ENCODE data around the gene CFAP57. TPM values are rescaled to one million over a fixed set of nuclear protein-coding genes. Genes with fewer than 3 reads are reported as not detected.
A peak's percentile ranks its signal among the peaks of the same experiment; 100 is the strongest.

Gene CFAP57
- total RNA-seq, 1 donor from 2014 or later, result 0.21 TPM

DNA sequence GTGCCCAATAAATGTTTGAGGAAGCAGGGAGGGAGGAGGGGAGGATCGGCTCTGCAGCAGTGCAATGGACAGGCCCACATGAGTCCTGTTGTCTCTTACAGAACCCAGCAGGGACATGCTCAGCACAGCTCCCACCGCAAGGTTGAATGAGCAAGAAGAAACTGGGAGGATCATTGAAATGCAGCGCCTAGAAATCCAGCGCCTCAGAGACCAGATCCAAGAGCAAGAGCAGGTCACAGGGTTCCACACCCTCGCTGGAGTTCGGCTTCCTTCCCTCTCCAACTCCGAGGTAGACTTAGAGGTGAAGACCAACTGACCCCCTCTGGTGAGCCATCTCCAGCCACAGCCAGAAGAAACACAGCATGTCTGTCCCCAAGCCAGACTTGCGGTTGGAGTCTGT lies 81.7 kb downstream of the CFAP57 start:
- no peak for DNase-seq (ENCODE audit: low read depth)

GRCh38 chr1:43255438-43256210 lies 83.5 kb downstream of the CFAP57 start:
- no peak for DNase-seq (ENCODE audit: low read depth)

DNA sequence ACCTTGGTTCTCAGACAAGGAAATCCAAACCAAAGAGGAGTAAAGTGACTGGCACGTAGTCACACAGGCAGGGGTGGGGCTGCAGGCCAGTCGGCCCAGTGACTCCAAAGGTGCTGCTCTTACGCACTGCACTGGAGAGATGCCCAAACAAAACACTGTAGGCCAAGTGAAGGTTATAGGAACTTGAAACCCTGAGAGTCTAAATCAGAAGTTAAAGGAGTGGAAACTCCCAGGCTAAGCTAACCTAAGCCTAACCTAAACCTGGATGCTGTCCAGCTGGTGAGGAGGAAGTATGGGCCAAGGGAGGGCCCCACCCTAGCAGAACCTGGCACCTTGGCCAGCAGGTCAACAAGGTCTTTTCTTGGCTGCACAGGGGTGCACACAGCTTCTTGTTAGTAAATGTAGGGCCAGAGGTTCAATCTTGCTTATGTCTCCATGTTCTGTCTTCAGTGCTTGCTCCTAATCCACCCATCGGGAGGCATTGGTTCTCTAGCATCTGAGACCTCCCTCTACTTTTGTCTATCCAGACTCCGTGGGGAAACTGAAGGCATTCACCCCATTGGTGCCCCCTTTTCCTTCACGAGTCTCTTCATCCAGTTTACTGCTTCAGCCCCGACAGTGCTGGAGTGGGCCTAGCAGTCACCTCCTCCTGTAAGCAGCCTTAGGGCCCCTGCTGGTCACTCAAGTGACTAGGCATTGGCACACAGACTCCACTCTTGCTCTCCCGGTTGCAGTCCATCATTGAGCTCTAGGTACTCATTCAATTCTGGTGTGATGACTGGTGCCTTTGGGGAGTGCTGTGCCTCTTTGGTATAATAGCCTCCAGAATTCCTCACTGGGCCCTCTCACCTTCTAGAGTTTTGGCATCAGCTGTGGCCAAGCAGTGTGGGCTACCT lies 84.8 kb downstream of the CFAP57 start:
- DNase-seq (ENCODE audit: low read depth), result no peak

GRCh38 chr1:43258370-43258769 lies 86.2 kb downstream of the CFAP57 start:
- no peak for DNase-seq (ENCODE audit: low read depth)

- DNase-seq (ENCODE audit: low read depth), result no peak
These were observed 93.3 kb downstream of the CFAP57 start for GRCh38 chr1:43265431-43265830.

GRCh38 chr1:43266881-43267280 lies 94.8 kb downstream of the CFAP57 start:
- no peak for DNase-seq (ENCODE audit: low read depth)

DNA sequence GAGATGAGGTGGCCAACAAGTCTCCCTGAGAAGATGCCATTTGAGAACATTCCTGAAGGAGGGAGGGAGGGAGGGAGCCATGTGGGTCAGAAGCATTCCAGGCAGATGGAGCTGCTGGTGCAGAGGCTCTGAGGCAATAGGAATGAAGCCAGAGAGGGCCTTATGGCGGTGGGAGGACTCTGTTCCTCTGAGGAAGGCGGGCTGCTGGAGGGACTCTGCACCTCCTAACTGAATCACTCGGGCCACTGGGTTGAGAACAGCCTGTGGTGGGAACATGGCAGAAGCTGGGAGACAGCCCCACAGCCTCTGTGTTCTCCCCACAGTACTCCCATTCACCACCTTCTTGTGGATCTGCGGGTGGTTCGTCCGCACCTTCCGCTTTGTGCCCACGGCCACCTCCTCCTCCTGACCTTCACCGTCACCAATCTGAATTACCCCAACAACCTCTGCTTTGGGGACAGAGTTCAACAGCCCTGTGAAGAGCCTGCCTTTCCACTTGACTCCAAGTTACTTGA lies 95.2 kb downstream of the CFAP57 start:
- DNase-seq (ENCODE audit: low read depth), result peak; percentile 28

GRCh38 chr1:43267818-43268425 lies 95.8 kb downstream of the CFAP57 start:
- DNase-seq (ENCODE audit: low read depth), result no peak

GRCh38 chr1:43269627-43270375 lies 97.7 kb downstream of the CFAP57 start, which contains the start of gene TMEM125:
TMEM125 (plus strand) TSS chr1:43269983; CDS start chr1:43272723, 2,740 bp downstream.
- no peak for DNase-seq (ENCODE audit: low read depth)

GRCh38 chr1:43270421-43271095 lies 98.4 kb downstream of the CFAP57 start:
- DNase-seq (ENCODE audit: low read depth), result no peak

DNA sequence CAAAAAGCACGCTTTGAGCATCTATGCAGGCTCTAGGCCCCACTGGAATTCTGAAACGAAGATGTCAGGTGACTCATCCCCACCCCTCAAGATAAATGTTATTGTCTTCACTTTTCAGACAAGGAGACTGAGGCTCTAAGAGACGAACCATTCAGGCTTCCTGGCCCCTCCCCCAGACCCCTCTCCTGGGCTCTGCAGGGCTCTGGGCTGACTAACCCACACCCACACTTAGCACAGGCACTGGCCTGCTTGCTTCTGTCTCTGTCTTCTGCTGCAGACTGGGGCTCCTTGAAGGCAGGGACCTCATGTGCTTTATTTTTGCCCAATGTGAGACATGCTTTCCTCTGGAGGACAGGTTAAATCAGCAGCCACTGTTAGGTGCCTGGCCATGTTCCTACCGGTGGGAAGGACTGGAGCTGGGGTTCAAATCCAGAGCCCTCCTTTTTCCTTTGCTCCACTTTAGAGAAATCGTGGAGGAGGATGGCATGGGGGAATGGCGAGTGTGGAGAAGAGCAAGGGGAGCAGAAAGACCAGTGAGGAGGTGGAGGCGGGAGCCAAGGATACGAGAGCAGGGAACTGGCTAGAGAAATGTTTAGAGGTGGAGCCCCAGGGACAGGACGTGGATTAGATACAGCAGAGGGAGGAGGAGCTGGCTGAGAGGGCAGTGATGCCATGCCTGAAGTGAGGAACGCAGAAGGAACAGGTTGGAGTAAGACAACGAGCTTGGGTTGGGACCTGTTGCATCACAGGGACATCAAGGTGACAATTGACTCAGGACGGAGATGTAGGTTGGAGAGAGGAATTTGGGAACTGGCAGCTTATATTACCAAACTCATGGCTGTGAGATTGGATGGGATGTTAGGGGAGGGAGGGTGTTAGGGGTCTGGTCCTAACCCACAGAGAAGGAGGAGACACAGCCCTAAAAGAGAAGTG lies 99.3 kb downstream of the CFAP57 start:
- DNase-seq (ENCODE audit: low read depth), result no peak

DNA sequence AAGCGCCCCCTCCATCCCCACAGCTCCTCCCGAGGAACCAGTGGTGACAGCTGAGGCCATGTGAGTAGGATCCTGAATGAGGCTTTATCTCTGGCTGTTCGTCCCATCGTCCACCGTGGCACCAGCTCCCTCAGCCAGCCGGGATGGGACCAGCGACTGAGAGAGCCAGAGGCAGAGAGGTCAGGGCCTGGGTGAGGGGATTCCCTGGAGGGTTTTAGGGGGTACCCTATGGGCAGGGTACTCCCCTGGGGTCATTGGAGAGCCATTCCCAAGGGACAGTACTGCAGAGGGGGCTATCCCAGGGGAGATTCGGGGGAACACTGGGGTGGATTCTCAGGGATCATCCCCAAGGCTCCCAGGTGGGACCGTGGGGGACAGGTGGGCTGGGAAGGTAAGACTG lies 100.0 kb downstream of the CFAP57 start:
- no peak for DNase-seq (ENCODE audit: low read depth)

DNA sequence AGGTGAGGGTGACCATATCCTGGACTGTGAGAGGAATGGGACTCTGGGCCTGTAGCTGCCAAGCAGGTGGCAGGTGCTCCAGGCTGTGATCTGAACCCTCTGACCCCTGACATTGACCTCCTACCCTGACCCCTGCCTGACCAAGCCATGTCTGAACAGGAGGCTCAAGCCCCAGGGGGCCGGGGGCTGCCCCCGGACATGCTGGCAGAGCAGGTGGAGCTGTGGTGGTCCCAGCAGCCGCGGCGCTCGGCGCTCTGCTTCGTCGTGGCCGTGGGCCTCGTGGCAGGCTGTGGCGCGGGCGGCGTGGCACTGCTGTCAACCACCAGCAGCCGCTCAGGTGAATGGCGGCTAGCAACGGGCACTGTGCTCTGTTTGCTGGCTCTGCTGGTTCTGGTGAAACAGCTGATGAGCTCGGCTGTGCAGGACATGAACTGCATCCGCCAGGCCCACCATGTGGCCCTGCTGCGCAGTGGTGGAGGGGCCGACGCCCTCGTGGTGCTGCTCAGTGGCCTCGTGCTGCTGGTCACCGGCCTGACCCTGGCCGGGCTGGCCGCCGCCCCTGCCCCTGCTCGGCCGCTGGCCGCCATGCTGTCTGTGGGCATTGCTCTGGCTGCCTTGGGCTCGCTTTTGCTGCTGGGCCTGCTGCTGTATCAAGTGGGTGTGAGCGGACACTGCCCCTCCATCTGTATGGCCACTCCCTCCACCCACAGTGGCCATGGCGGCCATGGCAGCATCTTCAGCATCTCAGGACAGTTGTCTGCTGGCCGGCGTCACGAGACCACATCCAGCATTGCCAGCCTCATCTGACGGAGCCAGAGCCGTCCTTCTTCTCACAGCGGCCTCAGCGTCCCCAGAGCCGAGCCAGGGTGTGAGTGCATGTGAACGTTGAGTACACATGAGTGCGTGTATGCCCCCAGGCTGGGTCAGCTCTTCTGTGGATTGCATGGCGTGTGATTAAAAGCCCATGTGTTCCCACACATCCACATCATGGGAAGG lies 100.7 kb downstream of the CFAP57 start:
- DNase-seq (ENCODE audit: low read depth), result no peak

- DNase-seq (ENCODE audit: low read depth), result no peak
These were observed 101.6 kb downstream of the CFAP57 start for GRCh38 chr1:43273708-43274107.

DNA sequence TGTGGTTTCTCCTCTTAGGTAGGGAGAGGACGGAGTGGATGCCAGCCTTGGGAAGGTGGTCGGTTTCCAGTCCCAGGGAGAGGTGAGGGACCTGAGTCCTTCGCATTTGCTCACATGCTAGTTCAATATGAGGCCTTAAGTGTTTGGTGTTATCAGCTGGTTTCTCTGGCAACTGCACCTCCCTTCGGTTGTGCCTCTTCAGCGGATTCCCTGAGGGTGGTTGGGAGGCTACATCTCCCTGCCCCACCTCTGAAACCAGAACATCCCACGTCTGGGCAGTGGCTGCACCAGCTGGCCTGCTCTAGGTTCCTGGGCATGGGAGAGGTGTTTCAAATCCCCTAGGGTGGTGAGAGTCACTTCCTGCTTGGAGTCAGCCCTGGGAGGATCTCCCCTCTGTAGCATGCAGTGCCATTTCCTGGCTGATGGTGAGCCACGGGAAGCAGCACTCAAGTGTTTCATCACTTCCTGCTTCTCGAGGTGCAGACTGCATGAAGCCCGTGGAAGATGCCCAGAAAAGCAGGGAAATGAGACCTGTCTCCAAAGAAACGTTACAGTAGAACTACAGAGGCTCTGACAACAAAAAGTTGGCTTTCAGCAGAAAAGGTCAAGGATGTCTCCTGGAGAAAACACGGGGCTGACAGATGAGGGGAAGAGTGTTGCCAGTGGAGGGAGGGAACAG lies 102.1 kb downstream of the CFAP57 start:
- DNase-seq (ENCODE audit: low read depth), result peak; percentile 5

DNA sequence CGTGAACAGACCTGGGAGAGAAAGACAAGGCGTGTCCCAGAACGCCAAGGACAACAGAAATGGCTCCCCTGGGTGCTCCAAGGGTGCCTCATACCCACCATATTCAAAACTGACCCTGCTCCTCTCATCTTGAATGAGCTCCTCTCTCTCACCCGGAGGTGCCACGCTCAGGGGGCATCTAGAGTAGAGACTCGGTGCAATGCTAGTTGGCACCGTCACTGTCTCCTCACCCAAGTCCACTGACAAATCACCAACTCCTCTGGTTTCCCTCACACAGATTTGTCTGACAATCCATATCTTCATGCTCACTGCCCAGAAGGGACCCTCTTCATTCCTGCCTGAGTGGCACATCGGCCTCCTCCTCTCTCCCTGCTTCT lies 102.7 kb downstream of the CFAP57 start:
- no peak for DNase-seq (ENCODE audit: low read depth)
